HG03135 (cell line): ENCODE data around the gene METAP1.
"Not testable (repeated sequence)": the region's sequence is repeated elsewhere in the genome, so short reads cannot be mapped to it uniquely, and the experiment has no call there.

Experiments
- ATAC-seq: cut with Tn5 transposase; IDR thresholded peaks from one replicate; pipeline ENCODE4 v1.9.1; 2021; ENCODE audit warnings: mild to moderate bottlenecking, moderate library complexity; ENCODE audit not compliant: unreplicated experiment

METAP1 gene

GRCh38 chr4:99054428-99054994 lies 59.0 kb downstream of the METAP1 start:
- peak; percentile 48 for ATAC-seq

DNA sequence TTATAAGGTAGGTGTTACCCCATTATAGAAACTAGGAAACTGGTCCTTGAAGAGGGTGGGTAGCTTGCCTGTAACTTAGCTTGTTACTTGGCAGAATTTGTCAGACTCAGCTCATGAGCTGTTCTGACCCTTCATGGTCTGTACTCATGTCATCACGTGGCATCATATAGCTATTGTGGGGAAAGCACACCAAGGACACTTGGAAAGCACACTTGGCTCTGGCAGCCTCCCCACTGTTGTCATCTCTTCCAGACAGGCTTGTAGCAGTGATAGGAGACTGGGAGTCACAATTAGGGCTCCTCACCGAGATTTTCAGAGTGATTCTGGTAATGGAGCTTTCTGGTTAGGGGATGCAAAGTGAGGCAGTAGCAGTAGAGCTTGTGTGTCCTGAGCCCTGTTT lies 62.7 kb downstream of the METAP1 start:
- ATAC-seq, result no peak

GRCh38 chr4:99059550-99059949 lies 64.0 kb downstream of the METAP1 start:
- ATAC-seq, result no peak

- no peak for ATAC-seq
Observed at GRCh38 chr4:99061048-99061700, 65.7 kb downstream of the METAP1 start.

- ATAC-seq, result no peak
Observed at GRCh38 chr4:99062120-99062519, 66.6 kb downstream of the METAP1 start.

DNA sequence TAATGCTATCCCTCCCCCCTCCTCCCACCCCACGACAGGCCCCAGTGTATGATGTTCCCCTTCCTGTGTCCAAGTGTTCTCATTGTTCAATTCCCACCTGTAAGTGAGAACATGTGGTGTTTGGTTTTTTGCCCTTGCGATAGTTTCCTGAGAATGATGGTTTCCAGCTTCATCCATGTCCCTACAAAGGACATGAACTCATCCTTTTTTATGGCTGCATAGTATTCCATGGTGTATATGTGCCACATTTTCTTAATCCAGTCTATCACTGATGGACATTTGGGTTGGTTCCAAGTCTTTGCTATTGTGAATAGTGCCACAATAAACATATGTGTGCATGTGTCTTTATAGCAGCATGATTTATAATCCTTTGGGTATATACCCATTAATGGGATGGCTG lies 70.0 kb downstream of the METAP1 start:
- ATAC-seq, result not testable (repeated sequence)

DNA sequence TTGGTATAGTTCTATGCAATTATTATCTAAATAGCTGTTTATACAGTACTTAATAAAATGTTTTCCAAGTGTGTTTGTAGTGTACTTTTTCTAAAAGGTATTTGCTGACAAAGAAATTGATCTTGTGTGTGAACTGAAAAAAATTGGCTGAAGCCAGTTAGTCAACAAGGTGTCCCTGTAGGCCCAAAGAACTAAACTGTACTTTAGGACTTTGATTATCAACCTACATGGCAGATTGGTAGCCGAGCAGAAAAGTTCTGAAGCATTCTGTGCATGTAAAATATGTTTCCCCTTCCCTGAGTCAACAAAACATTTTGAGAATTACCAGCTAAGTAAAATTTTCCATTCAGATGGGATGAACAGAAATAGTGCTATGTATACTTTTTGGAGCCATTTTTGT lies 72.1 kb downstream of the METAP1 start:
- ATAC-seq, result no peak

- no peak for ATAC-seq
Observed at GRCh38 chr4:99071159-99071558, 75.6 kb downstream of the METAP1 start.

DNA sequence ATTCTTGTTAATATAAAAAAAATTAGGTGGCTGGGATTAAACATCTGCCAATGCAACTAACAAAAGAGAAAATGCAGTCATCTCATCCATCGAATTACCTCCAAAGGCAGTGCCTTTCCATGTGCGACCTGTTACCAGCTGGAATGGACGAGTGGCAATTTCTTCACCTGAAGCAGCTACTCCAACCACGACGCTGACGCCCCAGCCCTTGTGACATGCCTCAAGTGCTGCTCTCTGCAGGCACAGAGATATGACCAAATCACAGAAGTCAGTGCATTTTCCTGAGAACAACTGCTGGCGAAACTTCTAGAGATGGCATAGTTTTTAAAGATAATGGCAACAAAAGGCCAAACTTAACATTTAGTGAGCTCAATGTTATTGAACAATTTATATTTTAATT lies 79.3 kb downstream of the METAP1 start:
- no peak for ATAC-seq

DNA sequence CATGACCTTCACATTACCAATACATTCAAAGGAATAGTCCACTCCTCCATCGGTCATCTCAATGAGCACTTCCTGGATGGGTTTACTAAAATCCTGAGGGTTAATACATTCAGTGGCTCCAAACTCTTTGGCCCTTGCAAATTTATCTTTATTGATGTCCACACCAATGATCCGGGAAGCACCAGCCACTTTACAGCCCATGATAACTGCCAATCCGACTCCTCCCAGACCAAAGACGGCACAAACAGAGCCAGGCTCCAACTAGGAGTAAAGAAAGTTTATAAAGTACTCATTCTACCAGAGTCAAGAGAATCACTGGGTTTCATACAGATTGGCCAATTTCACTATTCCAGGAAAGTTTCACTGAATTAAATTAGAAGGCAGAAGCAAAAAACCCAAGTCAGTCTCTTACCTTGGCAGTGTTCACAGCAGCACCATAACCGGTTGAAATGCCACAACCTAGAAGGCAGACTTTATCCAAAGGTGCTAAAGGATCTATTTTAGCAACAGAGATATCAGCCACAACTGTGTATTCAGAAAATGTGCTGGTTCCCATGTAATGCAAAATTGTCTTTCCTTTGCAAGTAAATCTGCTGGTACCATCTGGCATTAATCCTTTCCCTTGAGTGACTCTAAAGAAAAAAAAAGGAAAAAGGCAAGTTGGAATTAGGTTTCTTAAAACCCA lies 80.9 kb downstream of the METAP1 start:
- ATAC-seq, result no peak

- ATAC-seq, result no peak
Observed at GRCh38 chr4:99077177-99077576, 81.7 kb downstream of the METAP1 start.

DNA sequence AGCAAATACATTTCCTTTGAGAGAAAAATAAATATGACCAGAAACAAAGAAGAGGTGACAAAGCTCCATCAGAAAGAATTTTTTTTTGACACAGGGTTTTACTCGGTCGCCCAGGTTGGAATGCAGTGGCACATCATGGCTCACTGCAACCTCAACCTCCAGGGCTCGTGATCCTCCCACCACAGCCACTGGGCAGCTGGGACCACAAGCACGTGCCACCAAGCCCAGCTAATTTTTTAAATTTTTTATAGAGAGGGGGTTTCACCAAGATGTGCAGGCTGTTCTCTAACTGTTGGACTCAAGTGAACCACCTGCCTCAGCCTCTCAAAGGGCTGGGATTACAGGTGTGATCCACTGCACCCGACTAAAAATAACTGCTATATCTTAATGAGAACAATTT lies 82.8 kb downstream of the METAP1 start:
- no peak for ATAC-seq

DNA sequence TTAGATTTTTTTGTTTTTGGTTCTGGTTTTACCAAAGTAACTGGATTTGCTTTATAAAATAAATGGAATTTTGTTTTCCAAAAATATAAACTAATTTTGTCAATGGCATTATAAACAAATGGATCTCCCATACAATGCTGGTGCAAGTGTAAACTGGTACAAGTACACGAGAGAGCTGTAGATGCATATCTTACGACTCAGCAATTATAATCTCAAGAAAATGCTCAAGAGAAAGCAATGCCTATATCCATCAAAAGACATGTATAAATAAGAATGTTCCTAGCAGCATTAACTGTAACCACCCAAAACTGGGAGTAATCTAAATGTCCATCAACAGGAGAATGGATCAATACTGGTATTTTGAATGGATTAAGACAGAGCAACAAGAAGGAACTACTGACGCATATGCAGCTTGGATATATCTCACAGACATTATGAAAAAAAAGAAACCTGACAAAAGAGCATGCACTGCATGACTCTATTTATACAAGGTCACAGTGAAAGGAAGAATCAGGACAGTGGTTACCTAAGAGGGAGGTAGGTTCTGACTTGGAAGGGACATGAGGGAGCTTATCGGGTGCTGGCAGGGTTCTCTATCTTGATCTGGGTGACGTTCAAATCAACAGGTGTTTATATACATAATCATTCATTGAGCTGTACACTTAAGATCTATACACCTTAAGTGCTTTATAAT lies 83.6 kb downstream of the METAP1 start:
- ATAC-seq, result no peak

DNA sequence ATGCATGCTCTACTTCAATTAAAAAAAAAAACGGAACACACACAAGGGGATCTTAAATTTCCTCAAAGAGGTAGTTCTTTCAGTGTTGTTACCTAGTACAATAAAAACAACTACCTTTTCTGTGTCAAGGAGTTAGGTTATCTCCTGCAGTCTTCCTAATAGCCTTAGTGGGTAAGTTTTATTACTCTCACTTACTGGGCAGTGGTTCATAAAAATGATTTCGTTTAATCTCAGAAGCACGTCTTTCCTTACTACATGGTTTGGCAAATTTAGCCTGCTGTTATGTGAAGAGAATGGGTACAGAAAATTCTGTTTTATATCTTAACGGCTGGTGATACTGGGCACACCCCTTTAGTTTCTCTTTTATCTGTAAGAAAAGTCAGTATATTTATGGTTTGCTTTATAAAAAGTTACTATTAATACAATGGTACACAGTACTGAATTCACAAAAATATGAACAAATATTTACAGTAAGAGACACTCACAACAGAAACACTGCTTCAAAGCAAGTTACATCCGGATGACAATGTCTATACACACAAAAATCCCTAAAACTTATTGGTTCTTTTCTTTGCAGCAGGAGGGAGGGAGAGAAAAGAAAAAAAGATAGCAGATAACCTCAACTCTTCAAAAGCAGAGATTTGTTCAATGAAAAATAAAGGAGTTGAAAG lies 84.2 kb downstream of the METAP1 start:
- no peak for ATAC-seq

GRCh38 chr4:99080869-99081268 lies 85.3 kb downstream of the METAP1 start:
- not testable (repeated sequence) for ATAC-seq

- no peak for ATAC-seq
Observed at GRCh38 chr4:99082192-99082591, 86.7 kb downstream of the METAP1 start.

- no peak for ATAC-seq
Observed at GRCh38 chr4:99084595-99084994, 89.1 kb downstream of the METAP1 start.

- peak; percentile 26 for ATAC-seq
Observed at GRCh38 chr4:99088023-99088449, 92.5 kb downstream of the METAP1 start.

- ATAC-seq, result peak; percentile 97
Observed at GRCh38 chr4:99088481-99089365, 93.2 kb downstream of the METAP1 start, which contains the start of gene ADH5. Gene ADH5, minus strand, starts transcription at chr4:99088788. Its CDS starts 88 bp downstream, at chr4:99088700.
